ENCODE measurements around the gene RASA4B.

Gene RASA4B

GRCh38 chr7:102433219-102434038 lies 84.1 kb downstream of the RASA4B start, which contains the start of gene ORAI2:
Gene ORAI2, plus strand, starts transcription at chr7:102433575. Its CDS starts 5,382 bp downstream, at chr7:102438957.
- H3K27ac ChIP-seq = peak within 1 kb of the TSS; percentile 52 to 99 (median 87)
- peak within 1 kb of the TSS; percentile 80 to 91 (median 82) for H3K4me3 ChIP-seq
